Testis (tissue), 3 donors: ENCODE data around the gene ELF3. TPM values are rescaled to one million over a fixed set of nuclear protein-coding genes. Genes with fewer than 3 reads are reported as not detected.
"Not testable (repeated sequence)": the region's sequence is repeated elsewhere in the genome, so short reads cannot be mapped to it uniquely, and the experiment has no call there.

Experiments
- DNase-seq: peaks from one replicate; pipeline ENCODE4 v3.0.0-alpha.2; 2019
- H3K27ac ChIP-seq, 2 donors: fragments of 200-600 bp; sonication (generic); one replicate each; pipeline ENCODE4 v1.5.1; 2019
- H3K27me3 ChIP-seq: fragments of 200-600 bp; sonication (generic); one replicate; pipeline ENCODE4 v1.5.1; 2019
- H3K36me3 ChIP-seq: fragments of 200-600 bp; sonication (generic); one replicate; pipeline ENCODE4 v1.5.1; 2017; ENCODE audit warnings: low read depth; ENCODE audit errors: missing control alignments
- H3K4me1 ChIP-seq: fragments of 200-600 bp; sonication (generic); one replicate; pipeline ENCODE4 v1.5.1; 2019
- H3K4me3 ChIP-seq, 2 donors: fragments of 200-600 bp; sonication (generic); one replicate each; pipeline ENCODE4 v1.5.1; 2017 to 2019
- H3K9me3 ChIP-seq: fragments of 200-600 bp; sonication (generic); one replicate; pipeline ENCODE4 v1.5.1; 2017
- POLR2A ChIP-seq: fragments of 450-650 bp; IDR thresholded peaks from one replicate; pipeline ENCODE4 v1.6.1; 2017; ENCODE audit warnings: antibody characterized with exemption, mild to moderate bottlenecking, moderate library complexity
- WGBS, 2 donors: methylation state at CpG; one replicate each; pipeline ENCODE4 v1.1.5; 2018; 5-methylcytosine and 5-hydroxymethylcytosine counted together
- intact Hi-C: fragments of 100-400 bp; cut with DNase I; formaldehyde crosslinking; loops from one replicate; pipeline ENCODE4 v1.15.1; 2023; ENCODE audit warnings: low total_unique reads
- polyA plus RNA-seq: library from polyadenylated mRNA; stranded (reverse); fragments of 350-450 nt; fragmentation: Illumina TruSeq; extraction: RNeasy Lipid Tissue Mini Kit (QIAGEN cat#74804); gene quantifications from one replicate; pipeline ENCODE4 v1.2.3, GENCODE V29; 2014; ENCODE audit warnings: low read depth, low replicate concordance; ENCODE audit not compliant: insufficient read depth
- total RNA-seq, 2 donors: library from RNA; depleted of rRNA; stranded (reverse); fragments of >200 nt; gene quantifications; one replicate each; pipeline ENCODE4 v1.2.3, GENCODE V29; 2016
- TF ChIP-seq, protein P1 (sequence below), 3 experiments: fragments of 450-650 bp in 2 of 3; fragments of 200-600 bp in 1 of 3; sonication (generic) in 1 of 3; IDR thresholded peaks; one replicate each; pipeline ENCODE4 v1.5.1; 2016 to 2019; ENCODE audit warnings: antibody characterized with exemption in 3 of 3, mild to moderate bottlenecking in 2 of 3, moderate library complexity in 1 of 3

Gene ELF3
- total and polyA plus RNA-seq, 3 donors from 2014 or later, result 0.43 to 3.3 (median 0.79) TPM

DNA sequence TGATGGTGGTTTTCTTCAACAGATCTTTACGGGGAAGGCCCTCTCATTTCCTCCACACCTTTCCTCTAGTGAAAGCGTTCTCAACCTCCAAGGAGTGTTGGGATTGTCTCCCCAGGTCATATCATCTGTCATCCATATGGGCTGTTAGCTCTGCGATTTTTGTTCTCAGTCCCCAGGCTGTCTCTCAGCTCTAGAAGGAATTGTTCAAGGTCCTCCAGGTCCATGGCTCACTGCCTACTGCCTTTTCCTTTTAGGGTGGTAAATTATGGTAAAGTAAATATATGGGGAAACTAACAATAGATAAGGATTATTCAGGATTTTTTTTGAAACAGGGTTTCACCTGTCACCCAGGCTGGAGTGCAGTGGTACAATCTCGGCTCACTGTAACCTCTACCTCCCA is 37.6 kb downstream of the ELF3 start:
- no peak overlapping the region for H3K27ac ChIP-seq
- no peak for TF ChIP-seq POLR2A
- TF ChIP-seq, protein P1, sequence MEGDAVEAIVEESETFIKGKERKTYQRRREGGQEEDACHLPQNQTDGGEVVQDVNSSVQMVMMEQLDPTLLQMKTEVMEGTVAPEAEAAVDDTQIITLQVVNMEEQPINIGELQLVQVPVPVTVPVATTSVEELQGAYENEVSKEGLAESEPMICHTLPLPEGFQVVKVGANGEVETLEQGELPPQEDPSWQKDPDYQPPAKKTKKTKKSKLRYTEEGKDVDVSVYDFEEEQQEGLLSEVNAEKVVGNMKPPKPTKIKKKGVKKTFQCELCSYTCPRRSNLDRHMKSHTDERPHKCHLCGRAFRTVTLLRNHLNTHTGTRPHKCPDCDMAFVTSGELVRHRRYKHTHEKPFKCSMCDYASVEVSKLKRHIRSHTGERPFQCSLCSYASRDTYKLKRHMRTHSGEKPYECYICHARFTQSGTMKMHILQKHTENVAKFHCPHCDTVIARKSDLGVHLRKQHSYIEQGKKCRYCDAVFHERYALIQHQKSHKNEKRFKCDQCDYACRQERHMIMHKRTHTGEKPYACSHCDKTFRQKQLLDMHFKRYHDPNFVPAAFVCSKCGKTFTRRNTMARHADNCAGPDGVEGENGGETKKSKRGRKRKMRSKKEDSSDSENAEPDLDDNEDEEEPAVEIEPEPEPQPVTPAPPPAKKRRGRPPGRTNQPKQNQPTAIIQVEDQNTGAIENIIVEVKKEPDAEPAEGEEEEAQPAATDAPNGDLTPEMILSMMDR (IDR thresholded peaks at IDR 0.05), result no peak
- H3K4me1 ChIP-seq, result no peaks in the 10 kb centered on the region
- no peaks in the 10 kb centered on the region for H3K36me3 ChIP-seq
- no peak for DNase-seq
- no peak overlapping the region for H3K4me3 ChIP-seq
- H3K27me3 ChIP-seq, result no peaks in the 10 kb centered on the region
- intact Hi-C loops, result no loop called here
- 87 to 95% methylated on average over 4 of the region's 4 CpGs for WGBS, 2 donors
- H3K9me3 ChIP-seq, result no peaks in the 10 kb centered on the region

DNA sequence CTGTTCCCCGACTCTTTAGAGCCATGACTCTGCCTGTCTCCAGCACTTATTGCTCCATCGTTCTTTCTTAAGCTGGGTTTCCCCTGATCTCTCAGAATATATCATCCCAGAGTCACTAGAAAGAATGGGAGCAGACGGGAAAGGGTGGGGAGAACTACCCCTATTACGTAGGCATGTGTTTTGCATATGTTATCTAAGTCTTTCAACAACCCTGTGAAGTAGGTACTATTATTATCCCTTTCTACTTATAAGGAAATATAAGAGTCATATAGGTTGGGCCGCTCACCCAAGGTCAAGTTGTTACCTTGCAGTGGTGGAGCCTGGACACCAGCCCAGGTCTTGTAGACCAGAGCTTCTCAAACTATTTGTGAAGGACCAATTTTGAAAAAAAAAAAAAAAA is 38.7 kb downstream of the ELF3 start:
- no peak for TF ChIP-seq POLR2A
- TF ChIP-seq, protein P1 (IDR thresholded peaks at IDR 0.05), result no peak
- no peaks in the 10 kb centered on the region for H3K27me3 ChIP-seq
- H3K4me1 ChIP-seq, result no peaks in the 10 kb centered on the region
- no peak for DNase-seq
- H3K36me3 ChIP-seq, result no peaks in the 10 kb centered on the region
- H3K4me3 ChIP-seq, result no peak overlapping the region
- 70 to 75% methylated on average over 5 of the region's 5 CpGs for WGBS, 2 donors
- no peaks in the 10 kb centered on the region for H3K9me3 ChIP-seq
- intact Hi-C loops, result no loop called here
- H3K27ac ChIP-seq, result no peak overlapping the region

DNA sequence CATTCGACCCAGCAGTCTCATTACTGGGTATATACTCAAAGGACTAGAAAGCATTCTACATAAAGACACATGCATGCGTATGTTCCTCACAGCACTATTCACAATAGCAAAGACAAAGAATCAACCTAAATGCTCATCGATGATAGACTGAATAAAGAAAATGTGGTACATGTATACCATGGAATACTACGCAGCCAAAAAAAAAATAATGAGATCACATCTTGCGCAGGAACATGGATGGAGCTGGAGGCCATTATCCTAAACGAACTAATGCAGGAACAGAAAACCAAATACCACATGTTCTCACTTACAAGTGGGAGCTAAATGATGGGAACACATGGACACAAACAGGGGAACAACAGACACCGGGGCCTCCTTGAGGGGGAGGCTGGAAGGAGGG is 43.7 kb downstream of the ELF3 start:
- H3K4me3 ChIP-seq, result no peak overlapping the region
- no peaks in the 10 kb centered on the region for H3K4me1 ChIP-seq
- no peak for DNase-seq
- H3K36me3 ChIP-seq, result no peaks in the 10 kb centered on the region
- no peaks in the 10 kb centered on the region for H3K9me3 ChIP-seq
- TF ChIP-seq, protein P1 (IDR thresholded peaks at IDR 0.05), result no peak
- no peak for TF ChIP-seq POLR2A
- intact Hi-C loops, result no loop called here
- WGBS, 2 donors, result 89 to 92% methylated on average over 7 of the region's 7 CpGs
- no peaks in the 10 kb centered on the region for H3K27me3 ChIP-seq
- no peak overlapping the region for H3K27ac ChIP-seq

DNA sequence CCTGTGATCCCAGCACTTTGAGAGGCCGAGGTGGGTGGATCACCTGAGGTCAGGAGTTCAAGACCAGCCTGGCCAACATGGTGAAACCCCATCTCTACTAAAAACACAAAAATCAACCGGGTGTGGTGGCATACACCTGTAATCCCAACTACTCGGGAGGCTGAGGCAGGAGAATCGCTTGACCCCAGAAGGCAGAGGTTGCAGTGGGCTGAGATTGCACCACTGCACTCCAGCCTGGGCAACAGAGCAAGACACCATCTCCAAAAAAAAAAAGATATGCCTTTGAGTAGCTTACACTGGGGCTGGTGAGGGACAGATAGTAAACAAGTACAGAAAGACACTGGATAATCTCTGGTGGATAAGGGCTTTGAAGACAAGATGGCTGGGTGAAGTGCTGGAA is 44.3 kb downstream of the ELF3 start:
- H3K36me3 ChIP-seq, H3K4me1 ChIP-seq, H3K4me3 ChIP-seq, H3K27me3 ChIP-seq, H3K9me3 ChIP-seq, intact Hi-C loops, H3K27ac ChIP-seq, DNase-seq: not testable (repeated sequence)
- WGBS, 2 donors, result 90 to 95% methylated on average over 4 of the region's 4 CpGs

DNA sequence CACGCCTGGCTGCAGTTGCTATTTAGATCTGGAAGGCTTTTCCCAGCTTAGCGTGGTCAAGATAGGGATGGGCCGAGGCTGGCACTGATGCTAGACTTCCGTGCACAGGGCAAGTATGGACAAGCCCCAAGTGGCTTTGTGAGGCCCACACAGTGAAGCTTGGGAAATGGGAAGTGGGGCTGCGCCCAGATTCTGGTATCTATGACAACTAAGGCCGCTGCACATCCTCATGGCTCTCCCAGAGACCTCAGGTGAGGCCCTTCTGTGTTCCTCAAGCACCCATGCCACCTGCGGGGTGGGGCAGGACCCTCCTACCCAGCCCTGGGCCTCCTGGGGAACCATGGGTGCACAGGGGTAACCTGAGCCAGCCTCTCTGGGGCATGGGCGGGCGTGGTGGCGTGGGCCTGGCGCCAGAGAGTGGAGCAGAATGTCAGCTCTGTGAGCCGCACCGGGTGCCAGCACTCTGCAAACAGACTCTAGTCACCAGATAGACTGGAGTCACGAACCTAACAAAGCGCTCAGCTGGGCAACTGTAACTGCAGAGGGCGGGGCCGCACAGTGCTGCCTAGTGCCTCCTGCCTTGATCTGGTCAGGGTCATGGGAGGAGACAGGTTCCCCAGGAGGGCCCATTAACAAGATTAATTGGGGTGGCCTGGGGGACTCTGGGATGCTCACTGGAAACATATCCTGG is 46.4 kb downstream of the ELF3 start:
- TF ChIP-seq POLR2A, result no peak
- TF ChIP-seq, protein P1 (IDR thresholded peaks at IDR 0.05), result no peak
- intact Hi-C loops, result no loop called here
- no peak overlapping the region for H3K4me3 ChIP-seq
- no peak for DNase-seq
- 90 to 96% methylated on average over 16 of the region's 17 CpGs for WGBS, 2 donors
- no peaks in the 10 kb centered on the region for H3K27me3 ChIP-seq
- no peaks in the 10 kb centered on the region for H3K36me3 ChIP-seq
- H3K9me3 ChIP-seq, result no peaks in the 10 kb centered on the region
- H3K27ac ChIP-seq, result no peak overlapping the region
- H3K4me1 ChIP-seq, result no peaks in the 10 kb centered on the region

DNA sequence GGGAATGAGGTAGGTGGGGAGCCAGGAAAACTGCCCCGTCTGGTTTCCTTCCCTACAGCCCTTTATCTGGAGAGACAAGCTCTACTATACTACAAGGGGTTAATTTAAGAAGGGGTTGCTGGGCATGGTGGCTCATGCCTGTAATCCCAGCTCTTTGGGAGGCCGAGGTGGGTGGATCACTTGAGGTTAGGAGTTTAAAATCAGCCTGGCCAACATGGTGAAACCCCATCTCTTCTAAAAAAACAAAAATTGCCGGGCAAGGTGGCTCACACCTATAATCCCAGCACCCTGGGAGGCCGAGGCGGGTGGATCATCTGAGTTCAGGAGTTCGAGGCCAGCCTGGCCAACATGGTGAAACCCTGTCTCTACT is 46.9 kb downstream of the ELF3 start:
- H3K9me3 ChIP-seq, H3K4me1 ChIP-seq, DNase-seq, H3K27ac ChIP-seq, H3K4me3 ChIP-seq, H3K36me3 ChIP-seq, intact Hi-C loops, H3K27me3 ChIP-seq: not testable (repeated sequence)
- WGBS, 2 donors, result 79 to 89% methylated on average over 6 of the region's 6 CpGs
